HUDEP-2 (cell line): ENCODE measurements around the gene IFITM5.
"Not testable (repeated sequence)": the region's sequence is repeated elsewhere in the genome, so short reads cannot be mapped to it uniquely, and the experiment has no call there.

ENCODE experiments used
- DNase-seq, 76 experiments: peaks; one replicate each; lab custom pipeline; 2025; ENCODE audit not compliant: unreplicated experiment in 76 of 76; lab: John Stamatoyannopoulos, UW

IFITM5 gene

GRCh38 chr11:299081-299891 is at the start of gene IFITM5:
IFITM5 (minus strand) TSS chr11:299526; CDS start chr11:299490, 36 bp downstream.
- no peak for DNase-seq

DNA sequence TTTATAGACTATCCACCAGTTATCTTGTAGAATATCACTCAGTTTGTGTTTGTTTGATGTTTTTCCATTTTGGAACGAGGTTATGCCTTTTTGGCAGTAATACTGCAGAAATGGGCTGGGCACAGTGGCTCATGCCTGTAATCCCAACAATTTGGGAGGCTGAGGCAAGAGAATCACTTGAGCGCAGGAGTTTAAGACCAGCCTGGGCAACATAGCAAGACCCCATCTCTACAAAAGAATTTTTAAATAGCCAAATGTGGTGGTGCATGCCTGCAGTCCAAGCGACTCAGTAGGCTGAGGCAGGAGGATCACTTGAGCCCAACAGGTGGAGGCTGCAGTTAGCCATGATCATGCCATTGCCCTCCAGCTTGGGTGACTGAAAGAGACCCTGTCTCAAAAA is 47.2 kb upstream of the IFITM5 start:
- no peak for DNase-seq

DNA sequence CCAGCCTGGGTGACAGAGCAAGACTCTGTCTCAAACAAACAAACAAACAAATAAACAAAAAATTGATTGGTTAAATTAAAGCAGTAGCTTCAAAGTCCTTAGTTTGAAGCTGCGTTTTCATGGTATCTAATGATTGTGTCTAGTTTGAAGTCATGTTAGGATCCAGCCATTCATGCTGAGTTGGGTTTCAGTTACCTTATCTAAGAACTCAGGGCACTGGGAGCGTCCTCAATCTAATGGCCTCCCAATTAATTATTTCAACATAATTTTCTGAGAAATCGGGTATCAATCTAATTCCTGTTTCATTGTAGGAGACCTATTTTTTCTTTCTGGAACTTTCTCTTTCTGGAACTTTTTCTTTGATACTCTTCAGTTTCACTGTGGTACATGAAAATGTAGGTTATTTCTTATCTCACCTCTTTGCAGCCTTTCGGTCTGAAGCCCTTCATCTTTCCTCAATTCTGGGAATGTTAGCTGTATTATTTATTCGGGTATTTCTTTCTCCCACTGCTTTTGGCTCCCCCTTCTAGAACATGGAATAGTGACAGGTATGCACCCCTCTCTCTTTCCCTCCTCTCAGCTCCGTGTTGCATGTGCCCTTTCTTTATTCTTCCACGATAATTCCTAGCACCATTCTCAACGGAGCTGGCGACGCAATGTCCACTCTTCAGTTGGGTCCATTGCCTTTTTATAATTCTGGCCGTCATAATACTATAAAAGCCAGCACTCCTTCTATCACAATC is 45.7 kb upstream of the IFITM5 start:
- DNase-seq, result no peak

- DNase-seq, result no peak
Observed at GRCh38 chr11:342328-342727, 43.0 kb upstream of the IFITM5 start.

GRCh38 chr11:340539-341512 is 41.5 kb upstream of the IFITM5 start:
- no peak for DNase-seq

- DNase-seq, result no peak
Observed at GRCh38 chr11:339963-340362, 40.6 kb upstream of the IFITM5 start.

GRCh38 chr11:337711-338110 is 38.4 kb upstream of the IFITM5 start:
- no peak for DNase-seq

DNA sequence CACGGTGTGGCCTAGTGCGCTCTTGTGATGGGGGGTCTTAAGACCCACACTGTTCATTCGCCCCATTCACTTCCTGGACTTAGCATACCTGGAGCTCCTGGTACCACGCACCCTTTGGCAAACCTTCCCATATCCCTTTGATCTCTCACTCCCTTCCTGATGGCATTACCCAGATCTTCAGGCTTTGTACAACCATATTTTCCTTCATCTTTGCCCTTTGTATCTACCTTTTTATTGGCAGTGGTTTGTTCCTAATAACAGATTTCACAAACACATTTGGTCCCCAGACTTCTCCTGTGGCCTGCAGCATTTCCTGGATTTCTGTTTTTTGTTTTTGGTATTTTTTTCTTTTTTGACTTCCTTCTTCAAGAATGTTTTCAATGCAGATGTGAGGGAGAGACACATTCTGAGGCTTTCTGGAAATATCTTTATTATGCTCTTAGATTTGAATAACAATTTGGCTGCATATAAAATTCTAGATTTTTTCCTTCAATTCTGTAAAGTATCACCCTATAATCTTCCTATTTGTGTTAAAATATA is 37.4 kb upstream of the IFITM5 start:
- no peak for DNase-seq

DNA sequence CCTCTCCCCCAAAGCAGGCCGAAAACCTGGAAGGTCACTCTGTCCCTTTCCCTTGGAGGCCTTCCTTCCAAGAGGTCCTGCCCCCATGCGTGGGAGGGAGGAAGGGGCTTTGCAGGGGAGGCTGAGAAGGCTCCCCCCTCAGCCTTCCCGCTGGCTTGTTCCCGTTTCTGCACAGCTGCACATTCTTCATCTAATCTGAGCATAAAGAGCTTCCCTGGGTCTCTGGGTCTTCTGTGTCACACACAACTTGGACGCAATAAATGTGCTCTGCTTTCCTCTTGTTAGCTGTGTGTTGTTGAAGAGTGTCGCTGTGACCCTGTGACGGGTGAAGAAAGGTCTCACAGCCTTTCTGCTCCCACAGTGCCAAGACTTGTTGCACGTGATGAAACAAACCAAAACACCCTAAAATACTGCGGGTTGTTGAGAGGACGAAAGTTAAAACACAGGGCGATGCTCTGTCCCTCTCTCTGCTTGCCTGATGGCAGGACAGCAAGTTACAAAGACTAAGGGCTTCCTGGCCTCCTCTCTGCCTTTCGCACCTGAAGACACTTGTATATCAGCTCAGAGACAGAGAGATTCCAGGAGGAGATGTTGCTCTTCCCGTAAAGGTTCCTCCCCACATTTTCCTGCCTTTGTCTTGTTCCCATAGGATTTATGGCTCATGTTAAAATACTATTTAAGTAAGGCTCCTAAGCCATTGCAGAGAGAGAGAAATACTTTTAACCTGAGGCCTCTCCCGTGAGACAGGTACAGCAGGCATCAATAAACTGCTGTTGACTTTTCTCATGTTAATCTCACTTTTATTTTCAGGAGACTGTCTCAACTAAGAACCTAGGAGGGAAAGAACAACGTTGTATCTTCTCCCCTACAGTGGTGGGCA is 36.7 kb upstream of the IFITM5 start:
- no peak for DNase-seq

DNA sequence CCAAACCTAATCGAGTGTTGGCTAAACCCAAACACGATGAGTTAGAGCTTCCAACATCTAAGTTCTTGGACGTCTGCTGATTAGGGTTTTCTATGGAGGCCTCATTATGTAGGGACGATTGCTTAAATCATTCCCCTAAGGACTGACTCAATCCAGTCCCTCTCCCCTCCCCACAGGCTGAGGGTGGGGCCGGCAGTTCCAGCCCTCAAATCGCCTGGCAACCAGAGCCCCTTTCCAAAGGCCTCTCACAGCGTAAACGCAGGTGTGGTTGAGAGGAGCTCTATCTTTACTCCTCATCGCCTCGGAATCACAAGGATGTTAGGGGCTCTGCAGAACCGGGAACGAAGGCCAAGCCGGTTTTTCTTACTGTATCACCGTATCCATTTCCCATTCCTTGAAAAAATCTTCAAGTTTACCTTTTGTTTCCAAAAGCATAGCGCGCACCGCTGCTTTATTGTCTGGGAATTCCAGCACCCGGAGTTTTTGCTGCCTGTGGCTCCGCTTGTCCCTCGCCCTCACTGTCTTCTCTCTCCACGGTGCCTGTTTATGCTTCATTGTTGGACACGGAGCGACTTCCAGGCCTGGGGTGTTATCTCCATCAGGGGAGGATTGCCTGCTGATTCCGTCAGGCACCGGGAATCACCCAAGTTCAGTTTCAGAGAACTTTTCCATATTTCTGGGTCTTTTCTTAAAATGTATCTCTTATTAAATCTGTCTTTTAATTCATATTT is 35.1 kb upstream of the IFITM5 start:
- no peak for DNase-seq

GRCh38 chr11:333616-334263 is 34.4 kb upstream of the IFITM5 start:
- not testable (repeated sequence) for DNase-seq

- DNase-seq, result no peak
Observed at GRCh38 chr11:332651-333480, 33.5 kb upstream of the IFITM5 start.

- no peak for DNase-seq
Observed at GRCh38 chr11:331358-332060, 32.2 kb upstream of the IFITM5 start.

DNA sequence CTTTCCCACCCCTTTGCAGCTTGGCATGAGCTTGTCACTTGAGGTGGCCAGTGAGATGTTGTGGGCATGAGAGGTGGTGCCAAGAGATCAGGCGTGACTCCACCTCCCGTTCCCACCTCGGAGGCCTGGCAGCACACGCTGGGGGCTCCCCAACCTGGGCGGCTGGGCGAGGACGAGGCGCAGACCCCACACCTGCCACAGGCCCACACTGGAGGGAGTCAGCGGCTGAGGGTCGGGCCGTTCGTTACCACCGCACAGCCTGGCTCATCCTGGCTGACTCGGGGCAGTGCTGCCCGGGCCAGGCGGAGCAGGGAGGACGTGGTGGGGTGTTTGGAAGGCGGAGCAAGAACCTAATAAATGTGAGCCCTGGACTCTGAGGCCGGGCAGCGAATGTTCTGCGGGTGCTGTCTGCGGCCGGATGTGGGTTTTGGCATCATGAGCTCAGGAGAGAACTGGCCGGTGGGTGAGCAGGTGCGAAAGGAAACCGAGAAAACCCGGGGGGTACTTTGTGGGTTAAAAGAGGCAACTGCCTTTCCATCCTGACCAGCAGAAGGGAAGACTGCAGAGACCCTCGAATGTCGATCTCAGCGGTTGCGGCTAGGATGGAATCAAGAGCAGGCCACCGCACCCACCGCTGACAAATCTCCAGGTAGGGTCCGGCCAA is 31.5 kb upstream of the IFITM5 start:
- no peak for DNase-seq

DNA sequence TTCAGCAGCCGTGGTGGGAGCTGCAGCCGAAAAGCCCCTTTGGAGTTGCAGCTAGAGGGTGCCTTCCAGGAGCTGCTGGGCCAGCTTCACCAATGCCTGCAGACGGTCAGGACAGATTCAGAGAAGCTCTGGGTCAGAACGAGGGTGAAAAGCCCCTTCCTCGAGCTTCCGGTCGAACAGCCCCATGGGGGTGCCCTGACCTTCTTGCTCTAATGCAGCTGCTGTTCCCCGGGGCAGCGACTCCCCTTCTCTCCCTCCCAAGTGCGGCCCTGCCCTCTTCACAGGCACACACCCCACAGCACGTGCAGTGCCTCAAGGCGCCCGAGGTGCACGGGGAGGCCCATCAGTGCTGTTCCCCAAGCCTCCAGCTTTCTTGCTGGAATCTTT is 31.0 kb upstream of the IFITM5 start:
- no peak for DNase-seq

- DNase-seq, result no peak
Observed at GRCh38 chr11:329886-330253, 30.5 kb upstream of the IFITM5 start.
